Astrocyte (in vitro differentiated cells and primary cell): ENCODE data around the gene PTPN9. TPM values are rescaled to one million over a fixed set of nuclear protein-coding genes. Genes with fewer than 3 reads are reported as not detected.

Experiments
- DNase-seq: peaks from one replicate; pipeline ENCODE4 v3.0.0-alpha.2; 2010; ENCODE audit warnings: low read depth
- FAIRE-seq: peaks from 2 replicates; lab custom pipeline; 2011; peaks lifted over from hg19 to GRCh38; lab: Jason Lieb, UNC
- H2AFZ ChIP-seq: 2 replicates; pipeline ENCODE4 v1.6.0; 2012; ENCODE audit warnings: low read depth, low read length, inconsistent platforms
- H3K27ac ChIP-seq: 2 replicates; pipeline ENCODE4 v1.5.1; 2011; ENCODE audit warnings: low read depth, low read length, inconsistent platforms
- H3K27me3 ChIP-seq: 2 replicates; pipeline ENCODE4 v1.6.0; 2011; ENCODE audit warnings: low read length, inconsistent platforms; ENCODE audit not compliant: insufficient read depth
- H3K36me3 ChIP-seq: 2 replicates; pipeline ENCODE4 v1.5.1; 2011; ENCODE audit warnings: low read length, inconsistent platforms; ENCODE audit not compliant: insufficient read depth
- H3K4me1 ChIP-seq: 2 replicates; pipeline ENCODE4 v1.5.1; 2011; ENCODE audit warnings: low read length, inconsistent platforms; ENCODE audit not compliant: insufficient read depth
- H3K4me2 ChIP-seq: 2 replicates; pipeline ENCODE4 v1.6.0; 2012; ENCODE audit warnings: low read length, inconsistent platforms
- H3K4me3 ChIP-seq: 2 replicates; pipeline ENCODE4 v1.5.1; 2011; ENCODE audit warnings: low read depth, mild to moderate bottlenecking, low read length, inconsistent platforms; ENCODE audit not compliant: insufficient read depth
- H3K79me2 ChIP-seq: 2 replicates; pipeline ENCODE4 v1.6.0; 2012; ENCODE audit warnings: mild to moderate bottlenecking, low read length, inconsistent platforms; ENCODE audit not compliant: insufficient read depth
- H3K9ac ChIP-seq: 2 replicates; pipeline ENCODE4 v1.6.0; 2012; ENCODE audit warnings: mild to moderate bottlenecking, low read length, inconsistent platforms
- H3K9me3 ChIP-seq: 2 replicates; pipeline ENCODE4 v1.5.1; 2012; ENCODE audit warnings: low read depth, mild to moderate bottlenecking, low read length, inconsistent platforms; ENCODE audit not compliant: insufficient read depth
- H4K20me1 ChIP-seq: 2 replicates; pipeline ENCODE4 v1.6.0; 2012; ENCODE audit warnings: low read length, inconsistent platforms; ENCODE audit not compliant: insufficient read depth
- H3K27ac Mint-ChIP-seq: one replicate; pipeline ENCODE4 v1.8.0; 2021; ENCODE audit warnings: mild to moderate bottlenecking, mixed read lengths; ENCODE audit not compliant: unreplicated experiment
- H3K27me3 Mint-ChIP-seq: one replicate; pipeline ENCODE4 v1.8.0; 2021; ENCODE audit warnings: low read depth, mixed read lengths; ENCODE audit not compliant: unreplicated experiment
- H3K36me3 Mint-ChIP-seq: one replicate; pipeline ENCODE4 v1.8.0; 2021; ENCODE audit warnings: low read depth, mixed read lengths; ENCODE audit not compliant: unreplicated experiment
- H3K4me1 Mint-ChIP-seq: one replicate; pipeline ENCODE4 v1.8.0; 2021; ENCODE audit warnings: low read depth, mixed read lengths; ENCODE audit not compliant: unreplicated experiment
- H3K4me3 Mint-ChIP-seq: one replicate; pipeline ENCODE4 v1.8.0; 2021; ENCODE audit warnings: mild to moderate bottlenecking, moderate library complexity, mixed read lengths; ENCODE audit not compliant: unreplicated experiment
- H3K9me3 Mint-ChIP-seq: one replicate; pipeline ENCODE4 v1.8.0; 2021; ENCODE audit warnings: mild to moderate bottlenecking, mixed read lengths; ENCODE audit not compliant: unreplicated experiment
- CTCF ChIP-seq: IDR thresholded peaks from 2 replicates; pipeline ENCODE4 v1.5.1; 2011; ENCODE audit warnings: low read depth, mild to moderate bottlenecking, inconsistent platforms, low read length, moderate library complexity; ENCODE audit not compliant: insufficient read depth
- EZH2 ChIP-seq: IDR thresholded peaks from 2 replicates; pipeline ENCODE4 v1.6.1; 2012; ENCODE audit warnings: mild to moderate bottlenecking, low read length, inconsistent platforms; ENCODE audit not compliant: insufficient read depth
- total RNA-seq: library from RNA; stranded (reverse); gene quantifications from 2 replicates; pipeline ENCODE4 v1.2.1, GENCODE V29; 2021

PTPN9 gene
- total RNA-seq, 1 donor from 2014 or later: 34.7 TPM

- H2AFZ ChIP-seq: peak overlapping the region; percentile 74
- peak overlapping the region; percentile 87 for H3K4me2 ChIP-seq
- H3K36me3 Mint-ChIP-seq: no peaks in the 10 kb centered on the region
- no peaks in the 10 kb centered on the region for H3K36me3 ChIP-seq
- peak overlapping the region; percentile 89 for H3K4me3 Mint-ChIP-seq
- H3K27me3 Mint-ChIP-seq: no peaks in the 10 kb centered on the region
- peaks cover 17% of the 10 kb centered on the region for H3K4me1 ChIP-seq
- DNase-seq (no peak), FAIRE-seq (no peak)
- peak overlapping the region; percentile 79 for H3K27ac ChIP-seq
- H3K4me1 Mint-ChIP-seq: peaks cover 7% of the 10 kb centered on the region
- H3K4me3 ChIP-seq: peak overlapping the region; percentile 92
- H4K20me1 ChIP-seq: peaks cover 27% of the 10 kb centered on the region
- TF ChIP-seq EZH2: no peak
- no peak for TF ChIP-seq CTCF
- peak overlapping the region; percentile 93 for H3K9ac ChIP-seq
- H3K79me2 ChIP-seq: peaks cover 60% of the 10 kb centered on the region
- peaks cover 2% of the 10 kb centered on the region for H3K9me3 Mint-ChIP-seq
- no peaks in the 10 kb centered on the region for H3K27me3 ChIP-seq
- no peaks in the 10 kb centered on the region for H3K9me3 ChIP-seq
- peak overlapping the region; percentile 93 for H3K27ac Mint-ChIP-seq
Observed at GRCh38 chr15:75577401-75578172, 1.5 kb downstream of the PTPN9 start.

GRCh38 chr15:75573648-75574384 is 5.3 kb downstream of the PTPN9 start:
- H3K27me3 ChIP-seq: no peaks in the 10 kb centered on the region
- peaks cover 12% of the 10 kb centered on the region for H3K4me1 ChIP-seq
- no peaks in the 10 kb centered on the region for H3K36me3 ChIP-seq
- H3K9me3 ChIP-seq: no peaks in the 10 kb centered on the region
- no peak overlapping the region for H2AFZ ChIP-seq
- Mint-ChIP-seq H3K9me3 (peaks cover 2% of the 10 kb centered on the region), H3K36me3 (peaks cover 4% of the 10 kb centered on the region), H3K4me3 (peak overlapping the region; percentile 6), H3K27me3 (no peaks in the 10 kb centered on the region), H3K4me1 (peaks cover 9% of the 10 kb centered on the region), H3K27ac (no peak overlapping the region)
- H3K79me2 ChIP-seq: peaks cover 96% of the 10 kb centered on the region
- H3K9ac ChIP-seq: no peak overlapping the region
- peaks cover 59% of the 10 kb centered on the region for H4K20me1 ChIP-seq
- no peak overlapping the region for H3K4me2 ChIP-seq
- DNase-seq (no peak), FAIRE-seq (no peak)
- H3K27ac ChIP-seq: no peak overlapping the region
- H3K4me3 ChIP-seq: no peak overlapping the region
- TF ChIP-seq CTCF (no peak), EZH2 (no peak)
